ENCODE measurements around the gene DZIP1. TPM values are rescaled to one million over a fixed set of nuclear protein-coding genes. Genes with fewer than 3 reads are reported as not detected.

The DZIP1 gene
- total RNA-seq, 1 donor from 2014 or later: 18.3 TPM

GRCh38 chr13:95603887-95604555, 40.5 kb downstream of the DZIP1 start:
- H3K4me3 ChIP-seq (ENCODE audit: low read depth, low read length): no peak overlapping the region
- peak; percentile 71 for DNase-seq (ENCODE audit: low read depth)

DNA sequence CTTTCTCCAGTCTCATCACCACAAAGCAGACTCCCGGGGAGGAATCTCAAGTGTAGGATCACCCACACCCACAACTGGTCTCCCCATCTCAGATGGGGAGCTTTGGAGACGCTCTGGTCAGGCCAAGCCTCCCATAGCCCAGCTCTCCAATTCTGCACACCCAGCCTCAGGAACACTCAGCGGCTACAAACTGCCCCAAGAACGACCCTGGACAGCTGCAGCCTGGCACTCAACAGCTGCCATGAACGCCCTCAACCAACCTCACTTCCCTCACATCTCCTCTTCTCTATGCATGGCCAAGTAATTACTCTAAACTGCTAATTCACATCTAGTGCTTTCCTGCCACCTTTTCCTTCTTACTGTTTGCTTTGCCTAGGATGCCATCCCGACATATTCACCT, 42.6 kb downstream of the DZIP1 start:
- H3K4me3 ChIP-seq (ENCODE audit: low read depth, low read length): no peak overlapping the region
- no peak for DNase-seq (ENCODE audit: low read depth)
- TF ChIP-seq CTCF (conservative IDR thresholded peaks at IDR 0.05; ENCODE audit: low read depth, low read length): no peak

More at GRCh38 chr13:95603887-95604555, 40.5 kb downstream of the DZIP1 start:
- no peak for TF ChIP-seq CTCF (conservative IDR thresholded peaks at IDR 0.05; ENCODE audit: low read depth, low read length)

- DNase-seq (ENCODE audit: low read depth): no peak
- no peak overlapping the region for H3K4me3 ChIP-seq (ENCODE audit: low read depth, low read length)
- no peak for TF ChIP-seq CTCF (conservative IDR thresholded peaks at IDR 0.05; ENCODE audit: low read depth, low read length)
Observed at GRCh38 chr13:95601216-95601615, 43.3 kb downstream of the DZIP1 start.

- no peak overlapping the region for H3K4me3 ChIP-seq (ENCODE audit: low read depth, low read length)
- no peak for DNase-seq (ENCODE audit: low read depth)
- TF ChIP-seq CTCF (conservative IDR thresholded peaks at IDR 0.05; ENCODE audit: low read depth, low read length): no peak
Observed at GRCh38 chr13:95596701-95597100, 47.8 kb downstream of the DZIP1 start.

DNA sequence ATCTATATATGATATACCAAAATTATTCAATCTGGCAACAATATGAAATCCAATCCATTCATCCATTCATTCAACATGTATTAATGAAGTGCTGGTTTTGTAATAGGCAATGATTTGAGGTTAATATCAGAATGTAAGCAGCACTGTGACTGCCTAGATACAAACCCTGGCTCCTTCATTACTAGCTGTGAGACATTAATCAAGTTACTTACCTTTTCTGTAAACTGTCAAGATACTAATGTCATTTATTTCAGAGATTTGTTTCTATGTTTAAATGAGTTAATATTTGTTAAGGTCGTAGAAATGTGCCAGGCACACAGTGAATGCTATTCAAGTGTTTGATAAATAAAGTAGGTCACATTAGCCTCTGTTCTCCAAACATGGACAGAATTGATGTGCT, 51.0 kb downstream of the DZIP1 start:
- H3K4me3 ChIP-seq (ENCODE audit: low read depth, low read length): no peak overlapping the region
- TF ChIP-seq CTCF (conservative IDR thresholded peaks at IDR 0.05; ENCODE audit: low read depth, low read length): no peak
- no peak for DNase-seq (ENCODE audit: low read depth)

DNA sequence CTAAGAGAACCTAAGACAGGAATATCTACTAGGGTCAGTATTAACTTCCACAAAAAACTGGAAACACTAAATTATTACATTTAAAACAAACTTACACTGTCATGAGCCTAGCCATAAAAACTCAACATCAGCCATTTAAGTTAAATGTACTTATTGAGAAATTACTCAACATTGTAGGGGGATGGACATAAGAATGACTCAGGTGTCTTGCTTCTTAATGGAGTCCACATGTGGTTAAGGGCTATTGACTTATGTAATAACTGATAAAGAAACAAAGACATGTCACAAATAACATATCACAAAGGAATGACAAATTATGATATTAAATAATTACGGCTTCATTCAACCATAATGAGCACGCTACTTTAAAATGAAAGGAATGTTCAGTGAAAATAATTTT, 55.8 kb downstream of the DZIP1 start:
- DNase-seq (ENCODE audit: low read depth): no peak
- no peak overlapping the region for H3K4me3 ChIP-seq (ENCODE audit: low read depth, low read length)
- TF ChIP-seq CTCF (conservative IDR thresholded peaks at IDR 0.05; ENCODE audit: low read depth, low read length): no peak

GRCh38 chr13:95588134-95588533, 56.4 kb downstream of the DZIP1 start:
- H3K4me3 ChIP-seq (ENCODE audit: low read depth, low read length): no peak overlapping the region
- no peak for DNase-seq (ENCODE audit: low read depth)
- TF ChIP-seq CTCF (conservative IDR thresholded peaks at IDR 0.05; ENCODE audit: low read depth, low read length): no peak

Measured in epithelial cell of proximal tubule (primary cell).